ENCODE measurements around the gene HAGH.

The HAGH gene

DNA sequence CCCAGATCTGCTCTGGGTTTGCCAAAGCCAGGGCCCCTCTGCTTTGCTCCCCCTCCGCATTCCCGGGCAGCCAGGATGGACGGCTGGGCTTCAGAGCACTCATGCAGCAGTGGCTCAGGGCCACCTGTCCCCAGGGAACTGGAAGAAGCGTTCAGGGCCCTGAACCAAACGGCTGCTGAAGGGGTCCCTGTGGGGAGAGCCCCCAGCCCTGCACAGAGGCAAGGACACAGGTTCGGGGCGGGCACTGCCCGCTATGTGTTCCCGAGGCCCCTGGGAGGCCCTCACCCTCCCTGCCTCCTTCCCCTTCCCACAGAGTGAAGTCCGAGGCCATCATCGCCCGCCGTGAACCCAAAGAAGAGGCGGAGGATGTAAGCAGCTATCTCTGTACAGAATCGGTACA lies 65.7 kb downstream of the HAGH start:
- no peak for DNase-seq

DNA sequence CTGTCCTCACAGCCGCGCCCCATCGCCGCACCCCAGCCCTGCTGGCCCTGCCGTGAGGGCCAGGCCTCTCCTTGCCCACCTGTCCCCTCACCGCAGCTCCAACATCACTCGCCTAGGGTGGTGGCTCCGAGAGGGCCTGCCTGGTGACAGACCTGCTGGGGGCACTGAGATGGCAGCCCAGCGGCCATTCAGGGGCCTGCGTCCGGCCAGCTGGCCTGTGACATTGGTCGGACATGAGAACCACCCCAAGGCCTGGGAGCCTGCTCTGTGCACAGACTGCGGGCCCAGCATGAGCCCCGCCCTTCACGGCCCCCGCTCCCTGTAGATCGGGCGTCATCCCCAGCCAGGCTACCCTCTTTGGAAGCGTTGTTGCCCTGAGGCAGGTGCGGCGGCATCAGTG lies 67.1 kb downstream of the HAGH start:
- no peak for DNase-seq

DNA sequence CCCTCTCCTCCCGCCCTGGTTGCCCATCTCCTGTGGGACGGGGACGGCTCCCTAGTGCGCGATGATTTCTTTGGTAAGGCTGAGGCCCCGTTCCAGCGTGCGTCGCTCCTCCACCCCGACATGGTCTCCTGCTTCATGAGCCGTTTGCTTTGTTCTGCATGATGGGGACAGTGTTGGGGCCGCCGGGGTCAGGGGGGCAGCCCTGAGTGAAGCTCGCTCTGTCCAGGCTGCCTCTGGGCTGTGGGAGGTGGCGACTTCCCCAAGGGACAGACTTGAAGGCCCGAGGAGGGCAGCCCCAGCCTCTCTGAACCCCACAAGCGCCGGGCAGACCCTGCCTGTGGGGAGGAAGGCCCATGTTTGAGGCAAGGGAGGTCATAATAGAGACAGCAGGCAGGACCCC lies 67.7 kb downstream of the HAGH start:
- no peak for DNase-seq

DNA sequence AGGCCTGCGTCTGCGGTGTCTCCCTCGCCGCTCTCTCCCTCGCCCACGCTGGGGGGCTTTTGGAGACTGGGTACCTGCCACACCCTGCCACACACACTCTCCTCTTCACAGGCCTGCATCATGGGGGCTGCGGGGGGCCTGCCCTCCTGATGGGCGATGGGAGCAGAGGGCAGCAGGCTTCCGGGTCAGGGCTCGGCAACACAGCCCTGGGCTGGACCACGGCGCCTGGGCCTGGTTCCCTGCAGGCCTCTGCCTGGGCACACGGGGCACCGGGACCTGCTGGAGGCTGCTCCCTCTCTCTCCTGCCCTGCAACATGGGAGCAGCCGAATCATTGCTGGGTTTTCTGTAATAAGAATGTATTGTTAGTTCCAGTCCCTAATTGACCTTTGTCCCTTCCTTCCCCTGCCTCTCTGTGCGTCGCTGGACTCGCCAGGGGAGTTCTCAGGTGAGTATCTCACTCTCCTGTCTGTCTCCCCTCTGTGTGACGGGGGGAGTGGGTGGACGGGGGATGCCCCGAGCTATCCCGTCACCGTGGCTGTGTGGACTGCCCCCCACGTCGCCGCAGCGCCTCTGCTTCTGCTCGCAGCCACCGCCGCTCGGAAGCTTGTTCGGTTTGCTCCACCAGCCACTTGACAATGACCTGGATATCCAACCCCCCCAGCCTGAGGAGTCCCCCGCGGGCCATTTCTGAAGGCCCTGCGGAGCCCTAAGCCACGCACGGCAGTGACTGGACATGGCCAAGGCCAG lies 68.7 kb downstream of the HAGH start:
- no peak for DNase-seq
